GM12801 (cell line): ENCODE measurements around the gene ACKR4.

ENCODE experiments used
- CTCF ChIP-seq: IDR thresholded peaks from one replicate; pipeline ENCODE4 v1.5.1; 2011; ENCODE audit warnings: control low read depth; ENCODE audit not compliant: insufficient read length; ENCODE audit errors: extremely low read depth

Gene ACKR4

DNA sequence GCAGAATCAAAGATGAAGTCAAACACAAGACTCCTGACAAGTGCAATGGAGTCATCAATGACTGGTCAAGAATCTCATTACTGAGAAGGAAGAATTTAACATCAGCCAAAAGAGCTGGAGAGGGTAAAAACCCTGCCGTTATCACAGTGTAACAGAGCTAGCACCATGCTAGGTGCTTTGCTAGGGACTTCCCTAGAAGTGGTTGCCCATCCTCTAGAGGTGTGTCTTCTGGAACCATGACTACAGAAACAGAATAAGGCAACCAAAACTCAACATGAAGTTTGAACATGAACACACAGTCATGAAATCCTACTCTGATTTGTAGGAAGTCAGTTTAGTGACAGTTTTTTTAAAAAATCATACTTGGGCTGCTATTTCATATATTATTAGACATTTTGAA is 53.1 kb downstream of the ACKR4 start:
- no peak for TF ChIP-seq CTCF
